ENCODE measurements around the gene KCNMB3.

The KCNMB3 gene

GRCh38 chr3:179223548-179223947, 27.4 kb downstream of the KCNMB3 start:
- no peak for TF ChIP-seq FOXP2 (optimal IDR thresholded peaks at IDR 0.05; ENCODE audit: borderline replicate concordance, extremely low read depth, extremely low read length, insufficient read depth)
- TF ChIP-seq TAF1 (IDR thresholded peaks at IDR 0.05; ENCODE audit: borderline replicate concordance, insufficient read depth, low read length) = no peak
- no peak for TF ChIP-seq REST (IDR thresholded peaks at IDR 0.05; ENCODE audit: insufficient read depth in 1 of 2, low read depth in 2 of 2, low read length in 2 of 2)
- no peak for TF ChIP-seq POLR2AphosphoS5 (IDR thresholded peaks at IDR 0.05; ENCODE audit: low read depth, low read length)
- no peak for TF ChIP-seq SIN3A (IDR thresholded peaks at IDR 0.05; ENCODE audit: borderline replicate concordance, insufficient read depth, low read length)

- no peak for TF ChIP-seq POLR2AphosphoS5 (IDR thresholded peaks at IDR 0.05; ENCODE audit: low read depth, low read length)
- TF ChIP-seq SIN3A (IDR thresholded peaks at IDR 0.05; ENCODE audit: borderline replicate concordance, insufficient read depth, low read length) = no peak
- no peak for TF ChIP-seq REST (IDR thresholded peaks at IDR 0.05; ENCODE audit: insufficient read depth in 1 of 2, low read depth in 2 of 2, low read length in 2 of 2)
- TF ChIP-seq FOXP2 (optimal IDR thresholded peaks at IDR 0.05; ENCODE audit: borderline replicate concordance, extremely low read depth, extremely low read length, insufficient read depth) = no peak
- TF ChIP-seq TAF1 (IDR thresholded peaks at IDR 0.05; ENCODE audit: borderline replicate concordance, insufficient read depth, low read length) = no peak
Measured at GRCh38 chr3:179200790-179201189, 50.1 kb downstream of the KCNMB3 start.

- no peak for TF ChIP-seq POLR2AphosphoS5 (IDR thresholded peaks at IDR 0.05; ENCODE audit: low read depth, low read length)
- TF ChIP-seq SIN3A (IDR thresholded peaks at IDR 0.05; ENCODE audit: borderline replicate concordance, insufficient read depth, low read length) = no peak
- no peak for TF ChIP-seq TAF1 (IDR thresholded peaks at IDR 0.05; ENCODE audit: borderline replicate concordance, insufficient read depth, low read length)
- TF ChIP-seq FOXP2 (optimal IDR thresholded peaks at IDR 0.05; ENCODE audit: borderline replicate concordance, extremely low read depth, extremely low read length, insufficient read depth) = no peak
- no peak for TF ChIP-seq REST (IDR thresholded peaks at IDR 0.05; ENCODE audit: insufficient read depth in 1 of 2, low read depth in 2 of 2, low read length in 2 of 2)
Measured at GRCh38 chr3:179196700-179197099, 54.2 kb downstream of the KCNMB3 start.

GRCh38 chr3:179196098-179196497, 54.8 kb downstream of the KCNMB3 start:
- TF ChIP-seq SIN3A (IDR thresholded peaks at IDR 0.05; ENCODE audit: borderline replicate concordance, insufficient read depth, low read length) (no peak), POLR2AphosphoS5 (IDR thresholded peaks at IDR 0.05; ENCODE audit: low read depth, low read length) (no peak), TAF1 (IDR thresholded peaks at IDR 0.05; ENCODE audit: borderline replicate concordance, insufficient read depth, low read length) (no peak), FOXP2 (optimal IDR thresholded peaks at IDR 0.05; ENCODE audit: borderline replicate concordance, extremely low read depth, extremely low read length, insufficient read depth) (no peak), REST (IDR thresholded peaks at IDR 0.05; ENCODE audit: insufficient read depth in 1 of 2, low read depth in 2 of 2, low read length in 2 of 2) (no peak)

- TF ChIP-seq FOXP2 (optimal IDR thresholded peaks at IDR 0.05; ENCODE audit: borderline replicate concordance, extremely low read depth, extremely low read length, insufficient read depth) = no peak
- no peak for TF ChIP-seq TAF1 (IDR thresholded peaks at IDR 0.05; ENCODE audit: borderline replicate concordance, insufficient read depth, low read length)
- TF ChIP-seq REST (IDR thresholded peaks at IDR 0.05; ENCODE audit: insufficient read depth in 1 of 2, low read depth in 2 of 2, low read length in 2 of 2) = no peak
- TF ChIP-seq POLR2AphosphoS5 (IDR thresholded peaks at IDR 0.05; ENCODE audit: low read depth, low read length) = no peak
- TF ChIP-seq SIN3A (IDR thresholded peaks at IDR 0.05; ENCODE audit: borderline replicate concordance, insufficient read depth, low read length) = no peak
Measured at GRCh38 chr3:179194931-179195330, 56.0 kb downstream of the KCNMB3 start.

Measured in PFSK-1 (cell line).